AG04450 (cell line): ENCODE results near the gene RBM24. TPM values are rescaled to one million over a fixed set of nuclear protein-coding genes. Genes with fewer than 3 reads are reported as not detected.

Experiments
- CTCF ChIA-PET: fragments of 300-600, 350-600 bp; formaldehyde crosslinking; extraction: SDS; loops from one replicate; lab custom pipeline; 2022; ENCODE audit warnings: antibody characterized with exemption, inconsistent platforms; lab: Charles Lee
- POLR2A ChIA-PET: fragments of 350-600 bp; formaldehyde crosslinking; extraction: SDS; loops from one replicate; lab custom pipeline; 2021; ENCODE audit warnings: antibody characterized with exemption, inconsistent platforms; lab: Yijun Ruan, JAX
- DNase-seq: peaks from one replicate; pipeline ENCODE4 v3.0.0-alpha.2; 2011; ENCODE audit warnings: low read depth, low spot score
- H3K27ac ChIP-seq: one replicate; pipeline ENCODE4 v1.5.1; 2012; ENCODE audit warnings: low read depth, low read length, control low read depth
- H3K27me3 ChIP-seq: one replicate; pipeline ENCODE4 v1.6.0; 2012; ENCODE audit warnings: low read length; ENCODE audit not compliant: control insufficient read depth, insufficient read depth
- H3K4me3 ChIP-seq: 2 replicates; pipeline ENCODE4 v1.5.1; 2011; ENCODE audit warnings: mild to moderate bottlenecking, low read depth, low read length, control low read depth
- H3K9me3 ChIP-seq: 2 replicates; pipeline ENCODE4 v1.5.1; 2012; ENCODE audit warnings: low read length; ENCODE audit not compliant: control insufficient read depth, insufficient read depth
- CTCF ChIP-seq: IDR thresholded peaks from 2 replicates; pipeline ENCODE4 v1.5.1; 2011; ENCODE audit warnings: low read depth, low read length, control low read depth, inconsistent platforms
- polyA plus RNA-seq: library from polyadenylated mRNA; depleted of rRNA; stranded (reverse); fragments of >200 nt; gene quantifications from 2 replicates; pipeline ENCODE4 v1.2.3, GENCODE V29; 2011

Gene RBM24
- polyA plus RNA-seq, 1 experiment = 11.3 TPM

- Histone ChIP-seq H3K27ac (no peak overlapping the region), H3K27me3 (no peaks in the 10 kb centered on the region), H3K9me3 (no peaks in the 10 kb centered on the region), H3K4me3 (no peak overlapping the region)
- ChIA-PET CTCF (interaction anchor here (0.6 kb wide), 1 partner anchor 142 kb away, joined by 3 read pairs; no protein-coding TSS in a partner anchor), POLR2A (no interaction called here)
- DNase-seq = no peak
- TF ChIP-seq CTCF = no peak
Observed at GRCh38 chr6:17299750-17300149, 18.6 kb downstream of the RBM24 start.

GRCh38 chr6:17300637-17301036, 19.5 kb downstream of the RBM24 start:
- Histone ChIP-seq H3K4me3 (no peak overlapping the region), H3K27ac (no peak overlapping the region), H3K27me3 (no peaks in the 10 kb centered on the region), H3K9me3 (no peaks in the 10 kb centered on the region)
- no peak for DNase-seq
- POLR2A ChIA-PET = no interaction called here
- CTCF ChIA-PET = no interaction called here
- no peak for TF ChIP-seq CTCF

- ChIA-PET CTCF (interaction anchor here (0.8 kb wide), 1 partner anchor 13 kb away, joined by 3 read pairs; no protein-coding TSS in a partner anchor), POLR2A (no interaction called here)
- Histone ChIP-seq H3K27ac (no peak overlapping the region), H3K9me3 (no peaks in the 10 kb centered on the region), H3K27me3 (no peaks in the 10 kb centered on the region), H3K4me3 (no peak overlapping the region)
- no peak for TF ChIP-seq CTCF
- DNase-seq = no peak
Observed at GRCh38 chr6:17303444-17303843, 22.3 kb downstream of the RBM24 start.

GRCh38 chr6:17305219-17306001, 24.2 kb downstream of the RBM24 start:
- ChIA-PET CTCF (interaction anchor here (0.6 kb wide), 1 partner anchor 135 kb away, joined by 3 read pairs; no protein-coding TSS in a partner anchor), POLR2A (interaction anchor here (0.7 to 1.1 kb wide), 2 partner anchors 25 to 131 kb away, joined by 3 to 5 read pairs; partner anchors contain the start of gene RBM24)
- TF ChIP-seq CTCF = no peak
- Histone ChIP-seq H3K27ac (no peak overlapping the region), H3K9me3 (no peaks in the 10 kb centered on the region), H3K27me3 (no peaks in the 10 kb centered on the region), H3K4me3 (no peak overlapping the region)
- DNase-seq = no peak
